OCI-LY1 (cell line): ENCODE data around the gene SPTB.

Experiments
- H2AFZ ChIP-seq: fragments of 200-600 bp; sonication (generic), shearing (Covaris generic); 2 replicates; pipeline ENCODE4 v1.6.0; 2014; ENCODE audit warnings: antibody characterized with exemption, mild to moderate bottlenecking, low read length
- H3F3A ChIP-seq: fragments of 200-600 bp; sonication (generic), shearing (Covaris generic); 2 replicates; pipeline ENCODE4 v1.6.0; 2014; ENCODE audit warnings: mild to moderate bottlenecking, antibody characterized with exemption, low read length, moderate library complexity; ENCODE audit not compliant: insufficient read depth
- H3K27ac ChIP-seq: fragments of 200-600 bp; sonication (generic); 2 replicates; pipeline ENCODE4 v1.5.1; 2014; ENCODE audit warnings: low read length, mixed run types, mild to moderate bottlenecking, low read depth; ENCODE audit not compliant: poor library complexity, severe bottlenecking
- H3K27me3 ChIP-seq: fragments of 200-600 bp; sonication (generic); 2 replicates; pipeline ENCODE4 v1.6.0; 2014; ENCODE audit warnings: antibody characterized with exemption, mild to moderate bottlenecking, low read length, moderate library complexity; ENCODE audit not compliant: insufficient read depth
- H3K36me3 ChIP-seq: fragments of 200-600 bp; sonication (generic); 2 replicates; pipeline ENCODE4 v1.6.1; 2014; ENCODE audit warnings: mild to moderate bottlenecking, antibody characterized with exemption, low read length, moderate library complexity, mixed read lengths; ENCODE audit not compliant: insufficient read depth
- H3K4me1 ChIP-seq: fragments of 200-600 bp; sonication (generic); 2 replicates; pipeline ENCODE4 v1.5.1; 2014; ENCODE audit warnings: mild to moderate bottlenecking, low read length, moderate library complexity; ENCODE audit not compliant: insufficient read depth, severe bottlenecking
- H3K4me2 ChIP-seq: fragments of 200-600 bp; sonication (generic), shearing (Covaris generic); 2 replicates; pipeline ENCODE4 v1.6.1; 2014; ENCODE audit warnings: low read length
- H3K4me3 ChIP-seq: fragments of 200-600 bp; sonication (generic); 2 replicates; pipeline ENCODE4 v1.5.1; 2014; ENCODE audit warnings: low read length, low read depth, mild to moderate bottlenecking, mixed read lengths; ENCODE audit not compliant: poor library complexity, severe bottlenecking
- H3K79me2 ChIP-seq: fragments of 200-600 bp; shearing (Covaris generic); 2 replicates; pipeline ENCODE4 v1.6.1; 2016; ENCODE audit warnings: mixed run types, low read length, mixed read lengths; ENCODE audit not compliant: insufficient read depth
- H3K9ac ChIP-seq: fragments of 200-600 bp; sonication (generic), shearing (Covaris generic); 2 replicates; pipeline ENCODE4 v1.6.1; 2014; ENCODE audit warnings: mild to moderate bottlenecking, low read length, mixed read lengths
- H3K9me2 ChIP-seq: fragments of 200-600 bp; sonication (generic), shearing (Covaris generic); 2 replicates; pipeline ENCODE4 v1.6.1; 2014; ENCODE audit warnings: low read depth, mild to moderate bottlenecking, low read length, mixed read lengths
- H3K9me3 ChIP-seq: fragments of 200-600 bp; shearing (Covaris generic); 2 replicates; pipeline ENCODE4 v1.6.1; 2014; ENCODE audit warnings: low read length, mixed read lengths
- H4K20me1 ChIP-seq: fragments of 200-600 bp; sonication (generic), shearing (Covaris generic); 2 replicates; pipeline ENCODE4 v1.6.0; 2016; ENCODE audit warnings: mild to moderate bottlenecking, low read length; ENCODE audit not compliant: insufficient read depth
- CTCF ChIP-seq: fragments of 200-600 bp; sonication (generic), shearing (Covaris generic); IDR thresholded peaks from 2 replicates; pipeline ENCODE4 v1.5.1; 2017; ENCODE audit warnings: mild to moderate bottlenecking, antibody characterized with exemption, low read length, moderate library complexity, mixed read lengths
- EZH2 ChIP-seq: fragments of 200-600 bp; sonication (generic), shearing (Covaris generic); IDR thresholded peaks from 2 replicates; pipeline ENCODE4 v1.8.0; 2017; ENCODE audit warnings: borderline replicate concordance, mixed run types, mild to moderate bottlenecking, antibody characterized with exemption, low read length, moderate library complexity, mixed read lengths

Gene SPTB

GRCh38 chr14:64757601-64758000 is 122.1 kb downstream of the SPTB start:
- Histone ChIP-seq H3K36me3 (no peaks in the 10 kb centered on the region), H3K27me3 (no peaks in the 10 kb centered on the region), H2AFZ (no peak overlapping the region), H3K79me2 (no peaks in the 10 kb centered on the region), H3K4me2 (no peak overlapping the region), H3K4me1 (no peaks in the 10 kb centered on the region), H3K4me3 (no peak overlapping the region), H3K9ac (no peak overlapping the region), H3K27ac (no peak overlapping the region), H3K9me3 (no peaks in the 10 kb centered on the region), H4K20me1 (no peaks in the 10 kb centered on the region), H3F3A (no peaks in the 10 kb centered on the region), H3K9me2 (no peaks in the 10 kb centered on the region)
- TF ChIP-seq CTCF (no peak), EZH2 (no peak)

GRCh38 chr14:64756712-64757111 is 123.0 kb downstream of the SPTB start:
- H3K79me2 ChIP-seq, result no peaks in the 10 kb centered on the region
- H3F3A ChIP-seq, result no peaks in the 10 kb centered on the region
- no peaks in the 10 kb centered on the region for H3K36me3 ChIP-seq
- H3K9ac ChIP-seq, result no peak overlapping the region
- no peak overlapping the region for H3K27ac ChIP-seq
- no peak overlapping the region for H3K4me3 ChIP-seq
- no peaks in the 10 kb centered on the region for H3K9me3 ChIP-seq
- H3K27me3 ChIP-seq, result no peaks in the 10 kb centered on the region
- no peak overlapping the region for H2AFZ ChIP-seq
- no peaks in the 10 kb centered on the region for H3K9me2 ChIP-seq
- no peak overlapping the region for H3K4me2 ChIP-seq
- no peaks in the 10 kb centered on the region for H3K4me1 ChIP-seq
- no peaks in the 10 kb centered on the region for H4K20me1 ChIP-seq
- TF ChIP-seq CTCF (no peak), EZH2 (no peak)

GRCh38 chr14:64755781-64756221 is 123.9 kb downstream of the SPTB start:
- no peaks in the 10 kb centered on the region for H3K36me3 ChIP-seq
- no peak overlapping the region for H2AFZ ChIP-seq
- no peak overlapping the region for H3K4me2 ChIP-seq
- H3K27ac ChIP-seq, result no peak overlapping the region
- no peaks in the 10 kb centered on the region for H3K4me1 ChIP-seq
- H3F3A ChIP-seq, result no peaks in the 10 kb centered on the region
- H3K27me3 ChIP-seq, result no peaks in the 10 kb centered on the region
- H3K9me3 ChIP-seq, result no peaks in the 10 kb centered on the region
- H3K9ac ChIP-seq, result no peak overlapping the region
- no peaks in the 10 kb centered on the region for H4K20me1 ChIP-seq
- H3K9me2 ChIP-seq, result no peaks in the 10 kb centered on the region
- no peak overlapping the region for H3K4me3 ChIP-seq
- TF ChIP-seq CTCF (no peak), EZH2 (no peak)
- no peaks in the 10 kb centered on the region for H3K79me2 ChIP-seq
